SK-N-SH (cell line): Measurements from ENCODE around the gene C6. TPM values are rescaled to one million over a fixed set of nuclear protein-coding genes. Genes with fewer than 3 reads are reported as not detected.

ENCODE experiments used
- CTCF ChIA-PET: fragments of 300-600, 350-600 bp; formaldehyde crosslinking; extraction: SDS; loops from one replicate; lab custom pipeline; 2021; lab: Yijun Ruan, JAX
- POLR2A ChIA-PET: fragments of 350-600 bp; sonication (Branson Sonifier 250); formaldehyde crosslinking; extraction: SDS; loops from one replicate; lab custom pipeline; 2020; ENCODE audit warnings: antibody characterized with exemption, inconsistent platforms; lab: Yijun Ruan, JAX
- DNase-seq: peaks from one replicate; pipeline ENCODE4 v3.0.0; 2012
- H2AFZ ChIP-seq: fragments of 200-600 bp; sonication (generic); 2 replicates; pipeline ENCODE4 v1.8.1; 2016; ENCODE audit warnings: antibody characterized with exemption, mild to moderate bottlenecking, low read depth
- H3F3A ChIP-seq: fragments of 200-600 bp; sonication (generic); replicated peaks from 2 replicates; pipeline ENCODE3; 2016; ENCODE audit warnings: antibody characterized with exemption, mild to moderate bottlenecking; ENCODE audit not compliant: insufficient read depth
- H3K27ac ChIP-seq, 2 experiments: fragments of 200-500 bp in 1 of 2; fragments of 200-600 bp in 1 of 2; sonication (Bioruptor generic) in 1 of 2; sonication (generic), shearing (Covaris generic) in 1 of 2; 2 replicates each; pipeline versions ENCODE4 v1.5.1 to v1.6.1; 2014 to 2016; ENCODE audit warnings: low read depth in 2 of 2, inconsistent platforms in 1 of 2, low read length in 1 of 2, mild to moderate bottlenecking in 1 of 2, mixed read lengths in 1 of 2
- H3K27me3 ChIP-seq: fragments of 200-600 bp; sonication (generic), shearing (Covaris generic); 2 replicates; pipeline ENCODE4 v1.6.1; 2016; ENCODE audit warnings: mixed run types; ENCODE audit not compliant: insufficient read depth
- H3K36me3 ChIP-seq, 2 experiments: fragments of 200-500 bp in 1 of 2; fragments of 200-600 bp in 1 of 2; sonication (Bioruptor generic) in 1 of 2; sonication (generic) in 1 of 2; replicated peaks in 1 of 2; 2 replicates each; pipeline versions ENCODE3 to v1.5.1; 2014 to 2016; ENCODE audit warnings: low read length in 1 of 2, mild to moderate bottlenecking in 1 of 2; ENCODE audit not compliant: insufficient read depth in 2 of 2, control insufficient read depth in 1 of 2
- H3K4me1 ChIP-seq, 2 experiments: fragments of 200-500 bp in 1 of 2; fragments of 200-600 bp in 1 of 2; sonication (Bioruptor generic) in 1 of 2; sonication (generic), shearing (Covaris generic) in 1 of 2; 2 replicates each; pipeline versions ENCODE4 v1.5.1 to v1.6.1; 2014 to 2016; ENCODE audit warnings: low read depth in 1 of 2, low read length in 1 of 2, mixed run types in 1 of 2; ENCODE audit not compliant: insufficient read depth in 2 of 2, control insufficient read depth in 1 of 2
- H3K4me2 ChIP-seq: fragments of 200-600 bp; sonication (generic), shearing (Covaris generic); 2 replicates; pipeline ENCODE4 v1.6.1; 2017; ENCODE audit warnings: mixed run types
- H3K4me3 ChIP-seq, 2 experiments: fragments of 200-500 bp in 1 of 2; fragments of 200-600 bp in 1 of 2; sonication (Bioruptor generic) in 1 of 2; sonication (generic), shearing (Covaris generic) in 1 of 2; 2 replicates each; pipeline versions ENCODE4 v1.5.1 to v1.8.1; 2014 to 2016; ENCODE audit warnings: low read depth in 2 of 2, inconsistent platforms in 1 of 2, low read length in 1 of 2, mild to moderate bottlenecking in 1 of 2, mixed read lengths in 1 of 2, moderate library complexity in 1 of 2
- H3K79me2 ChIP-seq: fragments of 200-600 bp; sonication (generic); 2 replicates; pipeline ENCODE4 v1.8.1; 2017; ENCODE audit warnings: mild to moderate bottlenecking; ENCODE audit not compliant: insufficient read depth
- H3K9ac ChIP-seq: fragments of 200-600 bp; sonication (generic); 2 replicates; pipeline ENCODE4 v1.6.1; 2017; ENCODE audit warnings: mixed run types
- H3K9me2 ChIP-seq: fragments of 200-600 bp; sonication (generic); 2 replicates; pipeline ENCODE4 v1.6.1; 2017; ENCODE audit warnings: mixed run types
- H3K9me3 ChIP-seq: fragments of 200-600 bp; sonication (generic); 2 replicates; pipeline ENCODE4 v1.6.1; 2017; ENCODE audit warnings: mixed run types, mild to moderate bottlenecking, moderate library complexity
- H4K20me1 ChIP-seq: fragments of 200-600 bp; sonication (generic); 2 replicates; pipeline ENCODE4 v1.6.1; 2017; ENCODE audit warnings: mild to moderate bottlenecking, mixed run types; ENCODE audit not compliant: insufficient read depth
- REST ChIP-seq: IDR thresholded peaks from 2 replicates; pipeline ENCODE4 v1.6.1; 2012; ENCODE audit warnings: mild to moderate bottlenecking, low read depth, low read length, moderate library complexity
- SMC3 ChIP-seq: IDR thresholded peaks from 2 replicates; pipeline ENCODE4 v1.6.1; 2012; ENCODE audit warnings: low read depth, low read length, improper control_type of control experiment
- YY1 ChIP-seq: IDR thresholded peaks from 2 replicates; pipeline ENCODE4 v1.4.0; 2012; ENCODE audit warnings: low read depth, mild to moderate bottlenecking
- WGBS: methylation state at CpG from one replicate; pipeline ENCODE4 v1.1.6; 2017; ENCODE audit warnings: low lambda C conversion rate; 5-methylcytosine and 5-hydroxymethylcytosine counted together
- polyA plus RNA-seq, 3 experiments: library from polyadenylated mRNA; depleted of rRNA; stranded (reverse); fragments of >200 nt; gene quantifications; 2 replicates each; pipeline ENCODE4 v1.2.3, GENCODE V29; 2012
- TF ChIP-seq, protein P1 (sequence below): fragments of 150-350 bp; IDR thresholded peaks from 2 replicates; pipeline ENCODE4 v1.6.1; 2016; ENCODE audit warnings: mild to moderate bottlenecking, low read depth, low read length
- TF ChIP-seq, protein P2 (sequence below): fragments of 150-350 bp; IDR thresholded peaks from 2 replicates; pipeline ENCODE4 v1.6.1; 2017; ENCODE audit warnings: antibody characterized with exemption, low read length, low read depth, borderline replicate concordance

Gene C6
- polyA plus RNA-seq, 1 of the 3 experiments (the other 2 are of a cell fraction): 0.08 TPM

GRCh38 chr5:41176952-41177351 is 36.4 kb downstream of the C6 start:
- Histone ChIP-seq H3K9me2 (no peaks in the 10 kb centered on the region), H4K20me1 (no peaks in the 10 kb centered on the region), H3K27ac (no peak overlapping the region), H3K4me3 (no peak overlapping the region), H2AFZ (no peak overlapping the region), H3F3A (no peaks in the 10 kb centered on the region), H3K4me1 (no peaks in the 10 kb centered on the region), H3K27me3 (no peaks in the 10 kb centered on the region), H3K36me3 (no peaks in the 10 kb centered on the region), H3K4me2 (no peak overlapping the region), H3K9ac (no peak overlapping the region), H3K79me2 (no peaks in the 10 kb centered on the region), H3K9me3 (no peaks in the 10 kb centered on the region)
- TF ChIP-seq, protein P1, sequence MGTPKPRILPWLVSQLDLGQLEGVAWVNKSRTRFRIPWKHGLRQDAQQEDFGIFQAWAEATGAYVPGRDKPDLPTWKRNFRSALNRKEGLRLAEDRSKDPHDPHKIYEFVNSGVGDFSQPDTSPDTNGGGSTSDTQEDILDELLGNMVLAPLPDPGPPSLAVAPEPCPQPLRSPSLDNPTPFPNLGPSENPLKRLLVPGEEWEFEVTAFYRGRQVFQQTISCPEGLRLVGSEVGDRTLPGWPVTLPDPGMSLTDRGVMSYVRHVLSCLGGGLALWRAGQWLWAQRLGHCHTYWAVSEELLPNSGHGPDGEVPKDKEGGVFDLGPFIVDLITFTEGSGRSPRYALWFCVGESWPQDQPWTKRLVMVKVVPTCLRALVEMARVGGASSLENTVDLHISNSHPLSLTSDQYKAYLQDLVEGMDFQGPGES: no peak
- no peak for TF ChIP-seq YY1
- TF ChIP-seq SMC3: no peak
- ChIA-PET CTCF (no interaction called here), POLR2A (no interaction called here)
- 38% methylated on average over 3 of the region's 3 CpGs for WGBS
- no peak for DNase-seq

DNA sequence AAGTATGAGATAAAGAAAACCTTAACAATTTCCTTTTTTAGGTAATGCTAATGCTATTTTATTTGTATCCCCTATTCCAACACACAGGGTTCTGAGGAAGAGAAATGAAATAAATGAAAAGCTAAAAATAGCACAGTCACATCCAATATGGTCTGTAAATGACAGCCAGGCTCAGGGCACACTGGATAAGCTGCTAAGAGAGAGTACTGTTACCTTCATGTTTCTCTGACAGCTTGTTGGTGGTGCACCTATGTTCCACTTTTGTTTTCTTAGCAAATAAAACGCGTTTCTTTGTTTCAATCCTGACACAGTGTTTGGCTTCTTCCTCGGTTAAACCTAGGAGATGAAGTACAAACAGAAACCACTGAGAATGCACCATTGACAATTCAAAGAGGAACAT is 41.3 kb downstream of the C6 start:
- no peaks in the 10 kb centered on the region for H3K9me2 ChIP-seq
- no peaks in the 10 kb centered on the region for H3K9me3 ChIP-seq
- POLR2A ChIA-PET: no interaction called here
- H3K4me1 ChIP-seq: no peaks in the 10 kb centered on the region
- no peak overlapping the region for H3K9ac ChIP-seq
- no peaks in the 10 kb centered on the region for H3F3A ChIP-seq
- CTCF ChIA-PET: no interaction called here
- TF ChIP-seq, protein P2, sequence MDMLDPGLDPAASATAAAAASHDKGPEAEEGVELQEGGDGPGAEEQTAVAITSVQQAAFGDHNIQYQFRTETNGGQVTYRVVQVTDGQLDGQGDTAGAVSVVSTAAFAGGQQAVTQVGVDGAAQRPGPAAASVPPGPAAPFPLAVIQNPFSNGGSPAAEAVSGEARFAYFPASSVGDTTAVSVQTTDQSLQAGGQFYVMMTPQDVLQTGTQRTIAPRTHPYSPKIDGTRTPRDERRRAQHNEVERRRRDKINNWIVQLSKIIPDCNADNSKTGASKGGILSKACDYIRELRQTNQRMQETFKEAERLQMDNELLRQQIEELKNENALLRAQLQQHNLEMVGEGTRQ: no peak
- TF ChIP-seq REST: no peak
- 13% methylated on average over 3 of the region's 3 CpGs for WGBS
- no peak overlapping the region for H3K27ac ChIP-seq
- no peaks in the 10 kb centered on the region for H3K27me3 ChIP-seq
- no peak overlapping the region for H3K4me3 ChIP-seq
- H4K20me1 ChIP-seq: no peaks in the 10 kb centered on the region
- no peaks in the 10 kb centered on the region for H3K79me2 ChIP-seq
- DNase-seq: no peak
- H2AFZ ChIP-seq: no peak overlapping the region
- H3K4me2 ChIP-seq: no peak overlapping the region
- H3K36me3 ChIP-seq: no peaks in the 10 kb centered on the region
